HAP-1 (cell line): ENCODE results near the gene COASY.
"Not testable (repeated sequence)": the region's sequence is repeated elsewhere in the genome, so short reads cannot be mapped to it uniquely, and the experiment has no call there.

ENCODE experiments used
- DNase-seq, 2 experiments: peaks; one replicate each; pipeline ENCODE4 v3.0.0-alpha.2; 2016 to 2020; ENCODE audit warnings: low spot score in 2 of 2
- H3K27me3 ChIP-seq: fragments of 250-450 bp; sonication (Bioruptor Pico); 2 replicates; pipeline ENCODE4 v1.5.1; 2020; ENCODE audit warnings: low read depth, mild to moderate bottlenecking, moderate library complexity
- H3K36me3 ChIP-seq: fragments of 250-450 bp; sonication (Bioruptor Pico); replicated peaks from 2 replicates; pipeline ENCODE4 v1.5.1; 2020; ENCODE audit warnings: mild to moderate bottlenecking
- H3K4me1 ChIP-seq: fragments of 250-450 bp; sonication (Bioruptor Pico); 2 replicates; pipeline ENCODE4 v1.5.1; 2020; ENCODE audit warnings: mild to moderate bottlenecking
- H3K4me3 ChIP-seq: fragments of 250-450 bp; sonication (Bioruptor Pico); 2 replicates; pipeline ENCODE4 v1.5.1; 2020; ENCODE audit warnings: mild to moderate bottlenecking, moderate library complexity
- H3K9me3 ChIP-seq: fragments of 250-450 bp; sonication (Bioruptor Pico); 2 replicates; pipeline ENCODE4 v1.5.1; 2020; ENCODE audit warnings: mild to moderate bottlenecking, moderate library complexity
- in situ Hi-C: fragments of 300-500 bp; cut with MboI; formaldehyde crosslinking; loops from 3 replicates; pipeline ENCODE4 v1.14.3; 2020; ENCODE audit warnings: low sequenced_read_pairs, inconsistent platforms, mixed read lengths

COASY gene

DNA sequence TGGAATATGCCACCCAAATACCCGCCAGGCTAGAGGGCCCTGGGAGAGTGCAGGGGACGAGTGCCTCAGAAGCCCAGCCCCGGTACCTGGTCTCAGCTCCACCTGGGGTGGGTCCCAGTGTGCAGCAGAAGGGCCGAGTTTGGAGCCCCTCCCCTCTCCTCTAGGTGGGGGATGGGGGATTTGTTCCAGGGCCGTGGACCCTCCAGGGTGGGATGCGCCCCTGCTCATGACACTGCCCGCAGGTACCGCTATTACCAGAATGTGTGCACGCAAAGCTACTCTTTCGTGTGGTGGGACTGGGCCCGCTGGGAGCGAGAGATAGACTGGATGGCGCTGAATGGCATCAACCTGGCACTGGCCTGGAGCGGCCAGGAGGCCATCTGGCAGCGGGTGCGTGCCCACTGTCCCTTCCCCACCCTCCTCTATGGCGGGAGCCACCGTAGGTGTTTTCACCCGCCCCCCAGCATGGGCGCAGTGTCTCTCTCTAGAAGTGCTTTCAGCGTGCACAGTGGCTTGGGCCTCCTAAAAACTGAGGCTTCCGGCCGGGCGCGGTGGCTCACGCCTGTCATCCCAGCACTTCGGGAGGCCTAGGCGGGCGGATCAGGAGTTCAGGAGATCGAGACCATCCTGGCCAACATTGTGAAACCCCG, 24.7 kb upstream of the COASY start:
- Histone ChIP-seq H3K4me1 (peaks cover 16% of the 10 kb centered on the region), H3K9me3 (no peaks in the 10 kb centered on the region), H3K36me3 (peaks cover 30% of the 10 kb centered on the region), H3K27me3 (no peaks in the 10 kb centered on the region), H3K4me3 (peak overlapping the region; percentile 56)
- DNase-seq: no peak
- in situ Hi-C loops: no loop called here

DNA sequence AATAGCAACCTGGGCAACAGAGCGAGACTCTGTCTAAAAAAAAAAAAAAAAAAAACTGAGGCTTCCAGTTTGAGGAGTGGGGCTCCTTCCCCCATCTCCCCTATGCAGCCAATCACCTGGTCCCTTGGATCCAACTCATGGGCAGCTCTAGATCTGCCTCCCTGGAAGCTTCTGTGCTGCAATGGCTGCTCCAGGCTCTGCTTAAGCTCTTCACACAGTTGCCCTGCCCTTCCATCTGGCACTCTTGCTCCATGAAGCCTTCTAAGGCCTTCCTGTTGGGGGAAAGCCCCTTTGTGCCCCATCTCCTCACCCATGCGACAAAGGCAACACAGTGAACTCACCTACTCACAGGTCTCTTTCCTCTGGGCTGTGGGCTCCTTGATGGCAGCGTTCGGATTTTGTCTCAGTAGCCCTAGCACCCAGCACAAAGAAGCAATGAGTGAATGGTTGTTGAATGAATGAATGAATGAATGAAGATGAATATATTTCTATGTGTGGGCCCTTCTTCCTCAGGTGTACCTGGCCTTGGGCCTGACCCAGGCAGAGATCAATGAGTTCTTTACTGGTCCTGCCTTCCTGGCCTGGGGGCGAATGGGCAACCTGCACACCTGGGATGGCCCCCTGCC, 24.0 kb upstream of the COASY start:
- Histone ChIP-seq H3K4me1 (peaks cover 16% of the 10 kb centered on the region), H3K4me3 (no peak overlapping the region), H3K9me3 (no peaks in the 10 kb centered on the region), H3K36me3 (peaks cover 36% of the 10 kb centered on the region), H3K27me3 (no peaks in the 10 kb centered on the region)
- no peak for DNase-seq
- in situ Hi-C loops: no loop called here

DNA sequence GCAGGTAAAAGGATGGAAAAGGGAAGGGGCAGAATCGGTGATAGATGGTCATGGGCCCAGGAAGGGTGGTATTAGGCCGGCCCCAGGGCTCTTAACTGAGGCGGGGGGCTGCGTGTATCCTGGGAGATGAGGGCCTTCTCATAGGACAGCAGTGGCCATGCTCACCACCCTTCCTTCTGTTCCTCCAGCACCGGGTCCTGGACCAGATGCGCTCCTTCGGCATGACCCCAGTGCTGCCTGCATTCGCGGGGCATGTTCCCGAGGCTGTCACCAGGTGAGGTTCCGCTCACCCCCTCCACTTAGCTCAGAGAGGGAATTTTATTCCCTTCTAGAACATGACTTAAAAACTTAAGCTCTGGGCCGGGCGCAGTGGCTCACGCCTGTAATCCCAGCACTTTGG, 23.5 kb upstream of the COASY start:
- no peaks in the 10 kb centered on the region for H3K9me3 ChIP-seq
- H3K4me3 ChIP-seq: no peak overlapping the region
- peaks cover 16% of the 10 kb centered on the region for H3K4me1 ChIP-seq
- in situ Hi-C loops: no loop called here
- H3K27me3 ChIP-seq: no peaks in the 10 kb centered on the region
- DNase-seq: no peak
- peaks cover 40% of the 10 kb centered on the region for H3K36me3 ChIP-seq

DNA sequence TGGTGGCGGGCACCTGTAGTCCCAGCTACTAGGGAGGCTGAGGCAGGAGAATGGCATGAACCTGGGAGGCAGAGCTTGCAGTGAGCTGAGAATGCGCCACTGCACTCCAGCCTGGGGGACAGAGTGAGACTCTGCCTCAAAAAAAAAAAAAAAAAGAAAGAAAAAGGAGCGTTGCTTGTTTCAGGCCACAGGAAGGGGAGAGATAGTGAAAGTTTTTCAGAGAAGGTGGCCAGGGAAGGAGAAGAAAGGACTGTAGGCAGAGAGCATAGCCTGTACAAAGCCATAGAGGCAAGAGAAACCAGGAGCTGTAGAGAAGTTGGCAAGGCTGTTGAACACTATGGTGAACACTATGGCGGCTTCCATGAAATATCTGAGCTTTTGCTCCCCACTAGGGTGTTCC, 21.4 kb upstream of the COASY start:
- Histone ChIP-seq H3K4me1 (peaks cover 10% of the 10 kb centered on the region), H3K36me3 (peaks cover 40% of the 10 kb centered on the region)
- H3K4me3 ChIP-seq, in situ Hi-C loops, H3K27me3 ChIP-seq, H3K9me3 ChIP-seq, DNase-seq: not testable (repeated sequence)

DNA sequence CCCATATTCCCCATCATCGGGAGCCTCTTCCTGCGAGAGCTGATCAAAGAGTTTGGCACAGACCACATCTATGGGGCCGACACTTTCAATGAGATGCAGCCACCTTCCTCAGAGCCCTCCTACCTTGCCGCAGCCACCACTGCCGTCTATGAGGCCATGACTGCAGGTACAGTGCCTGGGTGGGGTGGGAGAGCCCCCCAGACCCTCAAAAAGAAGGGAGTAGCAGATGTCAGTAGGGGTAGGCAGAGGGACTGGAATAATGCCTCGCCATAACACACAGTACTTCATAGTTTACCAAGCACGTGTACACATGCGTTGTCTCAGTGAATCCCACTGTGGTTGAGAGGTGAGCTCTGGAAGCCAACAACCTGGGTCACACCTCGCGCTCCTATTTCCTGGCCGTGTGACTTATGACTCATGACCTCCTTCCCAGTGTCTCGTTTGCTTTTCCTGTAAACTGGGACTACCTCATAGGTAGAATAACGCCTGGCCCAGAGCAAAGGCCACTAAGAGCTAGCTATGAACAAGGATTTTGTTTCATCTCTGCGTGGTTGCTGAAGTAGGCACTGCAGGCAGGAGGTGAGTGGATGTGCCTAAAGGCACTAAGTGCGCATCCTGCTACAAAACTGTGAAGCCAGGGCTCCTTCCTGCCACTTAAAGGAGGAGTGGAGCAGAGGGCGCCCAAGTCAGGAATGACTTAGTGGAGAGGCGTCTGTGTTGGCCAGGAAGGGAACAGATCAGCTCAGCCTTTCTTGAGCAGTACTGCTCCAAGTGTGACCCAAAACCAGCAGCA, 20.7 kb upstream of the COASY start:
- H3K27me3 ChIP-seq: no peaks in the 10 kb centered on the region
- no peak for DNase-seq
- H3K4me1 ChIP-seq: peaks cover 6% of the 10 kb centered on the region
- H3K9me3 ChIP-seq: no peaks in the 10 kb centered on the region
- peaks cover 40% of the 10 kb centered on the region for H3K36me3 ChIP-seq
- in situ Hi-C loops: no loop called here
- no peak overlapping the region for H3K4me3 ChIP-seq

DNA sequence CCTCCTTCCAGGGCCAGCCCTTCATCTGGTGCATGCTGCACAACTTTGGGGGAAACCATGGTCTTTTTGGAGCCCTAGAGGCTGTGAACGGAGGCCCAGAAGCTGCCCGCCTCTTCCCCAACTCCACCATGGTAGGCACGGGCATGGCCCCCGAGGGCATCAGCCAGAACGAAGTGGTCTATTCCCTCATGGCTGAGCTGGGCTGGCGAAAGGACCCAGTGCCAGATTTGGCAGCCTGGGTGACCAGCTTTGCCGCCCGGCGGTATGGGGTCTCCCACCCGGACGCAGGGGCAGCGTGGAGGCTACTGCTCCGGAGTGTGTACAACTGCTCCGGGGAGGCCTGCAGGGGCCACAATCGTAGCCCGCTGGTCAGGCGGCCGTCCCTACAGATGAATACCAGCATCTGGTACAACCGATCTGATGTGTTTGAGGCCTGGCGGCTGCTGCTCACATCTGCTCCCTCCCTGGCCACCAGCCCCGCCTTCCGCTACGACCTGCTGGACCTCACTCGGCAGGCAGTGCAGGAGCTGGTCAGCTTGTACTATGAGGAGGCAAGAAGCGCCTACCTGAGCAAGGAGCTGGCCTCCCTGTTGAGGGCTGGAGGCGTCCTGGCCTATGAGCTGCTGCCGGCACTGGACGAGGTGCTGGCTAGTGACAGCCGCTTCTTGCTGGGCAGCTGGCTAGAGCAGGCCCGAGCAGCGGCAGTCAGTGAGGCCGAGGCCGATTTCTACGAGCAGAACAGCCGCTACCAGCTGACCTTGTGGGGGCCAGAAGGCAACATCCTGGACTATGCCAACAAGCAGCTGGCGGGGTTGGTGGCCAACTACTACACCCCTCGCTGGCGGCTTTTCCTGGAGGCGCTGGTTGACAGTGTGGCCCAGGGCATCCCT, 18.5 kb upstream of the COASY start:
- in situ Hi-C loops: no loop called here
- Histone ChIP-seq H3K36me3 (peaks cover 31% of the 10 kb centered on the region), H3K9me3 (no peaks in the 10 kb centered on the region), H3K4me3 (no peak overlapping the region), H3K27me3 (no peaks in the 10 kb centered on the region), H3K4me1 (no peaks in the 10 kb centered on the region)
- DNase-seq: no peak

DNA sequence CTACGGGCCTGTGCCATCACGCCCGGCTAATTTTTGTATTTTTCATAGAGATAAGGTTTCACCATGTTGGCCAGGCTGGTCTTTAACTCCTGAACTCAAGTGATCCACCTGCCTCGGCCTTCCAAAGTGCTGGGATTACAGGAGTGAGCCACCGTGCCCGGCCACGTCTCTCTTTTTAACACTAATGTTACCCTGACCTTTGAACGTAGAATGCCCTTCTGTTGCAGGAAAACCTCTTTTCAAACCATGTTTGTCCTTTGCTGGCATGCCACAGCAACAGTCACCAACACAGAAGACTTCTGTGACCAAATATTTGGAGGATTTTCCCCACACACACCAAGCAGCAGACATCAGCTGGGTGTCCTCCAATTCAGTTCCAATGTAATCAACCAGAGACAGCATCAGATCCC, 17.1 kb upstream of the COASY start:
- Histone ChIP-seq H3K4me1 (no peaks in the 10 kb centered on the region), H3K4me3 (no peak overlapping the region), H3K27me3 (no peaks in the 10 kb centered on the region), H3K9me3 (no peaks in the 10 kb centered on the region), H3K36me3 (peaks cover 18% of the 10 kb centered on the region)
- in situ Hi-C loops: no loop called here
- no peak for DNase-seq

DNA sequence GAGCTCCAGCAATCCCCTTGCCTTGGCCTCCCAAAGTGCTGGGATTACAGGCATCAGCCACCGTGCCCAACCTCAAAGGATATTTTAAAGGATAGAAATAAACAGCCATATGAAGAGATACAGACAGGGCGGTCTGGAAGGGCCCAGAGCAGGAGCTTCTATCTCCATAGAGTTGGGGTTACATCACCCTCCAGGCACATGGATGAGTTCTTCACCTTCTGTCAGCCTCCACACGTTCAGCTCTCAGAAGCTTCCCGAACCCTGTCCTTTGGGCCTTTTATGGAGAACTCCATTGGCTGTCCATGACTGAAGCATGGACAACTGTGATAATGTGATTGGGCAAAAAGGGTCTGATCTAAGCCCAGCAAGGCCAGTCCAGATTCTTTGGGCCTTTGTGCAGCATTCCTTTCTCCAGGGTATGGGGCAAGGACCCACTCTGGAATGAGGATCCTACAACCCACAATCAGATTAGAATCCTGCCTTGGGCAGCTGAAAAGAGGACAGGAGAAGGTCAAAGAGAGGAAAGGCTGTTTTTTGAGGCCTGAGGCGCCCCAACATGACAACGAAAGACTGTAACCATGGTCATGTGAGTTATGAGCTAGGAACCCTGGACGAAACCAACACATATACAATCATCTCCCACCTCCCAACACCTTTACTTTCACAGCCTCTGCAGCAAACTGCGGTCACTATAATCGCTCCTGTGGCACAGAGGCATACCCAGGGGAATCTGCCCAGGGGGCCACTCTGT, 16.0 kb upstream of the COASY start:
- in situ Hi-C loops, H3K4me3 ChIP-seq, H3K27me3 ChIP-seq, H3K9me3 ChIP-seq, H3K4me1 ChIP-seq, DNase-seq: not testable (repeated sequence)
- peaks cover 18% of the 10 kb centered on the region for H3K36me3 ChIP-seq

DNA sequence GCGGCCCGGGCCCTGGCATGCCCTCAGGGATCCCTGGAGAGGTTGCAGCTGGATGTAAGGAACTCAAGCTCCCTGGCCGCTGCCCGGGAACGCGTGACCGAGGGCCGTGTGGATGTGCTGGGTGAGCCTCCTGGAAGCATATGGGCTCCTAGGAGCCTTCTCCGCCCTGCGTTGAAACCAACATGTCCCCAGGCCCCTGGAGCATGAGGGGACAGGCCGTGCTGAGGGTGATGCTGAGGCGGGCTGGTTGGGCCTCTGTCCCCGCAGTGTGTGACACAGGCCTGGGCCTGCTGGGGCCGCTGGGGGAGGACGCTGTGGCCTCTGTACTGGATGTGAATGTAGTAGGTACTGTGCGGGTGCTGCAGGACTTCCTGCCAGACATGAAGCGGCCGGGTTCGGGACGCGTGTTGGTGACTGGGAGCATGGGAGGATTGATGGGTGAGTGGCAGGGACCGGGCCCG, 14.9 kb upstream of the COASY start:
- Histone ChIP-seq H3K27me3 (no peaks in the 10 kb centered on the region), H3K36me3 (peaks cover 13% of the 10 kb centered on the region), H3K4me1 (no peaks in the 10 kb centered on the region), H3K4me3 (no peak overlapping the region), H3K9me3 (no peaks in the 10 kb centered on the region)
- in situ Hi-C loops: no loop called here
- DNase-seq: no peak

DNA sequence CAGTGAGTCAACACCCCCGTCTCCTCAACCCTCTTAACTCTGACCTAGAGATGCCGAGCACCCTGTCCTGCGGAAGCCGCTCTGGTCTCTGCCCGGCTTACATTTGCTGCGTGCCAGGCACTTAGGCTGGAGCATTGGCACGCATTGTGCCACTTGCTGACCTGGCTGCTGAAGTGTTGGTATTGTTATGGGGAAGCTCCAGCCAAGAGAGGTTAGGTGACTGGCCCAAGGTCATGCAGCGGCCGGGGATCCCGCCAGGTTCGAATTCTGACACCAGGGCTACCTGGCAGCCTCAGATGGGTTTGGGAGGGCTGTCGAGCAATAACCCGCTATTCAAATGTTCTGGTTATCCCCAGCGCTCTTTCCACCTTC, 14.3 kb upstream of the COASY start:
- in situ Hi-C loops: no loop called here
- Histone ChIP-seq H3K4me1 (no peaks in the 10 kb centered on the region), H3K36me3 (peaks cover 7% of the 10 kb centered on the region), H3K27me3 (no peaks in the 10 kb centered on the region), H3K4me3 (no peak overlapping the region), H3K9me3 (no peaks in the 10 kb centered on the region)
- DNase-seq: no peak

DNA sequence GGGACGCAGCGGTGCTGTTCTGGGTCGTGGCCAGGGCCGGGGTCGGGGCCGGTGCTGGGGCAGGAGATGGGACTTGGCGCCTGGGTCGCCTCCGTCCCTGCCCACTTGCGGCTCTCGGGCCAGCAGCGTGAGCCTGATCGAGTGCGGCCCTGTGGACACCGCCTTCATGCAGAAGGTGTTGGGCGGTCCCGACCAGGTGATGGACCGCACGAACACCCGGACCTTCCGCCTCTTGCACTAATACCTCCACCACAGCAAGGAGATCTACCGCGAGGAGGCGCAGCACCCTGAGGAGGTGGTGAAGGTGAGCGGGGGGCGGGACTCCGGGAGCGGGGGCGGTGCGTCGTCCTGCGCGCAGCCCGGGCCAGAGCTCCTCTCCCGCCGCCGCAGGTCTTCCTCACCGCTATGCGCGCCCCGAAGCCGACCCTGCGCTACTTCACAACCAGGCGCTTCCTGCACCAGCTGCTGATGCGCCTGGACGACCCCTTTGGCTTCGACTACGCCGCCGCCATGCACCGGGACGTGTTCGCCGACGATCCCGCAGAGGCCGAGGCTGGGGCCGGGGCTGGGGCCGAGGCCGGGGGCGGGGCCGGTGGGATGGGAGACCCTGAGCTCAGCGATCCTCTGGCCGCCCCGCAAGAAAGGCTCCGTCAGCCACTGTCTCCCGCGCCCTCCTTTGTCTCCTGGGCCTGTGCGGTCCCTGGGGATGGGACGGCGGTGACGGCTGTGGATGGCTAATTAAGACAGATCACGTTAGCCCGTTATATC, 13.7 kb upstream of the COASY start:
- H3K4me3 ChIP-seq: no peak overlapping the region
- no peaks in the 10 kb centered on the region; the same call in 1 of the 2 replicates for H3K4me1 ChIP-seq
- no peaks in the 10 kb centered on the region for H3K9me3 ChIP-seq
- DNase-seq: no peak
- peaks cover under 1% of the 10 kb centered on the region for H3K36me3 ChIP-seq
- H3K27me3 ChIP-seq: no peaks in the 10 kb centered on the region
- in situ Hi-C loops: no loop called here

DNA sequence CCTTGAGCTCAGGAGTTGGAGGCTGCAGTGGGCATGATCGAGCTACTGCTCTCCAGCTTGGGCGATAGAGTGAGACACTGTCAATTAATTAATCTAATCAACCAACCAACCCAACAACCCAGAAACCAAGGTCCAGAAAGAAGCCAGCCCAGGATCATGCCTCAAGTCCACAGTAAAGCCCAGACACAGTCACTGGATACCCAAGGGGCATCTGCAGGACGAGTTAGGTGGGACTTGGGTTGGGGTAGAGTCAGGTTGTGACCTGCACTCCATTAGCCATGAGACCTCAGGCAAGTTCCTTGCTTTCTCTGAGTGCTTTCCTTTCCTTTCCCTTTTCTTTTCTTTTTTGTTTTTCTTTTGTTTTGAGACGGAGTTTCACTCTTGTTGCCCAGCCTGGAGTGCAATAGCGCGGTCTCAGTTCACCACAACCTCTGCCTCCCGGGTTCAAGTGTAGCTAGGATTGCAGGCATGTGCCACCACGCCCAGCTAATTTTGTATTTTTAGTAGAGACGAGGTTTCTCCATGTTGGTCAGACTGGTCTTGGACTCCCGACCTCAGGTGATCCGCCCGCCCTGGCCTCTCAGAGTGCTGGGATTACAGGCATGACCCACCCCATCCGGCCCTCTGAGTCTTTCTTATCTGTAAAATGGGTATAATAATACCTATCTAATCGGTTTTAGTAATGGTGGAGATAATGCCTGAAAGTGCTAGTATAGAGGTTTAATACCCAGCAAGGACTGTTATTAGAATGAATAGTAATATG, 12.8 kb upstream of the COASY start:
- H3K4me1 ChIP-seq: peaks cover 2% of the 10 kb centered on the region; the same call in 1 of the 2 replicates
- in situ Hi-C loops: no loop called here
- no peak overlapping the region for H3K4me3 ChIP-seq
- no peaks in the 10 kb centered on the region; the same call in 1 of the 2 replicates for H3K36me3 ChIP-seq
- no peak for DNase-seq
- H3K27me3 ChIP-seq: no peaks in the 10 kb centered on the region
- no peaks in the 10 kb centered on the region for H3K9me3 ChIP-seq
